HG03432 (cell line): ENCODE measurements around the gene NFASC.

Source experiments
- ATAC-seq: cut with Tn5 transposase; IDR thresholded peaks from one replicate; pipeline ENCODE4 v1.9.1; 2021; ENCODE audit warnings: mild to moderate bottlenecking, moderate library complexity; ENCODE audit not compliant: unreplicated experiment

NFASC gene

GRCh38 chr1:205002705-205003104 lies 132.0 kb downstream of the NFASC start:
- no peak for ATAC-seq

GRCh38 chr1:205003358-205004131 lies 132.9 kb downstream of the NFASC start:
- no peak for ATAC-seq

- ATAC-seq = no peak
Observed at GRCh38 chr1:205004351-205004750, 133.7 kb downstream of the NFASC start.

GRCh38 chr1:205008896-205009295 lies 138.2 kb downstream of the NFASC start:
- no peak for ATAC-seq

GRCh38 chr1:205009670-205010069 lies 139.0 kb downstream of the NFASC start:
- ATAC-seq = no peak

- no peak for ATAC-seq
Observed at GRCh38 chr1:205012391-205013140, 141.9 kb downstream of the NFASC start.

GRCh38 chr1:205013683-205014367 lies 143.2 kb downstream of the NFASC start:
- no peak for ATAC-seq

GRCh38 chr1:205014783-205015182 lies 144.1 kb downstream of the NFASC start:
- ATAC-seq = no peak

GRCh38 chr1:205015241-205015640 lies 144.6 kb downstream of the NFASC start:
- ATAC-seq = no peak

GRCh38 chr1:205016075-205016474 lies 145.4 kb downstream of the NFASC start:
- ATAC-seq = no peak

GRCh38 chr1:205016584-205016983 lies 145.9 kb downstream of the NFASC start:
- ATAC-seq = no peak

- no peak for ATAC-seq
Observed at GRCh38 chr1:205017001-205017400, 146.3 kb downstream of the NFASC start.

- no peak for ATAC-seq
Observed at GRCh38 chr1:205017766-205018165, 147.1 kb downstream of the NFASC start.

GRCh38 chr1:205018381-205018780 lies 147.7 kb downstream of the NFASC start:
- no peak for ATAC-seq

GRCh38 chr1:205020466-205020865 lies 149.8 kb downstream of the NFASC start:
- no peak for ATAC-seq

GRCh38 chr1:205024679-205025078 lies 154.0 kb downstream of the NFASC start:
- ATAC-seq = no peak

GRCh38 chr1:205025239-205025638 lies 154.6 kb downstream of the NFASC start:
- ATAC-seq = no peak

- no peak for ATAC-seq
Observed at GRCh38 chr1:205026181-205026580, 155.5 kb downstream of the NFASC start.

GRCh38 chr1:205028390-205028789 lies 157.7 kb downstream of the NFASC start:
- no peak for ATAC-seq

GRCh38 chr1:205028924-205029323 lies 158.3 kb downstream of the NFASC start:
- ATAC-seq = no peak

- ATAC-seq = no peak
Observed at GRCh38 chr1:205030241-205030640, 159.6 kb downstream of the NFASC start.

GRCh38 chr1:205030896-205031295 lies 160.2 kb downstream of the NFASC start:
- ATAC-seq = no peak
